ENCODE measurements around the gene GH1. TPM values are rescaled to one million over a fixed set of nuclear protein-coding genes. Genes with fewer than 3 reads are reported as not detected.
"Not testable (repeated sequence)": the region's sequence is repeated elsewhere in the genome, so short reads cannot be mapped to it uniquely, and the experiment has no call there.

GH1 gene
- total and polyA plus RNA-seq, 4 donors = 5.5 TPM; not detected in 3

DNA sequence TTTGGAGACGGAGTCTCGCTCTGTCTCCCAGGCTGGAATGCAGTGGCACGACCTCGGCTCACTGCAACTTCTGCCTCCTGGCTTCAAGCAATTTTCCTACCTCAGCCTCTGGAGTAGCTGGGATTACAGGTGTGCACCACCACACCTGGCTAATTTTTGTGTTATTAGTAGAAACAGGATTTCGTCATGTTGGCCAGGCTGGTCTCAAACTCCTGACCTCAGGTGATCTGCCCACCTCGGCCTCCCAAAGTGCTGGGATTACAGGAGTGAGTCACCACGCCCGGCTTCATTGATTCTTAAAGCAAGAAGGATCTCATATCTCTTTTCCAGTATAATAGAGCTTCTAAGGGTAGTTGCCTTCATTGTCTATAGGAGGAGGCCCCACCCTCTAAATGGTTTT lies 13.8 kb downstream of the GH1 start:
- H3K36me3 ChIP-seq (ENCODE audit: control insufficient read depth, insufficient read depth, low read length); H3K4me1 ChIP-seq (ENCODE audit: control insufficient read depth, insufficient read depth, low read length); DNase-seq (ENCODE audit: low read depth in 4 of 6, low spot score in 6 of 6); H3K9me3 ChIP-seq (ENCODE audit: control insufficient read depth, insufficient read depth, low read length); H3K27me3 ChIP-seq (ENCODE audit: control insufficient read depth, insufficient read depth, low read length); H3K27ac ChIP-seq (ENCODE audit: low read depth, low read length); H3K4me3 ChIP-seq (ENCODE audit: low read depth, low read length): not testable (repeated sequence)
- 100% methylated on average over 4 of the region's 8 CpGs for WGBS (ENCODE audit: insufficient coverage)

DNA sequence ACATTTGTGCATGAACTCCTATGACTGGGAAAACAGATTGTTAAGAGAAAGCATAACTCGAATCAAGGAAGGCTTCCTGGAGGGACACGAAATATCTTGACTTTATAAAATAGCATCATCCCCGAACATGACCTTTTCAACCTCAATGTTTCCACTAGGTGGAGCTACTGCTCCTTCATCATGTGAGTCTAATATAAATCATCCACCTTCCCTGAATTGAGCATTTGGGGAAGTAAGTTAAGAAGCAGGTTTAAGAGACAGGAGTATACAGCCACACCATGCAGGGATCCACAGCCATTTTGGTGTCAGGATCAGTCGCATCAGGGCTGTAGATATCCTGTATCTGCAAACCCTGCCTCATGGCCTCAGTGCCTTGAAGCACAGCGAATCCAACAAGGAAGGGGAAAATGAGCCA lies 14.8 kb downstream of the GH1 start:
- WGBS (ENCODE audit: insufficient coverage) = 55% methylated on average over 2 of the region's 5 CpGs
- DNase-seq (ENCODE audit: low read depth in 4 of 6, low spot score in 6 of 6); H3K27ac ChIP-seq (ENCODE audit: low read depth, low read length); H3K4me1 ChIP-seq (ENCODE audit: control insufficient read depth, insufficient read depth, low read length); H3K36me3 ChIP-seq (ENCODE audit: control insufficient read depth, insufficient read depth, low read length); H3K4me3 ChIP-seq (ENCODE audit: low read depth, low read length); H3K9me3 ChIP-seq (ENCODE audit: control insufficient read depth, insufficient read depth, low read length); H3K27me3 ChIP-seq (ENCODE audit: control insufficient read depth, insufficient read depth, low read length): not testable (repeated sequence)

DNA sequence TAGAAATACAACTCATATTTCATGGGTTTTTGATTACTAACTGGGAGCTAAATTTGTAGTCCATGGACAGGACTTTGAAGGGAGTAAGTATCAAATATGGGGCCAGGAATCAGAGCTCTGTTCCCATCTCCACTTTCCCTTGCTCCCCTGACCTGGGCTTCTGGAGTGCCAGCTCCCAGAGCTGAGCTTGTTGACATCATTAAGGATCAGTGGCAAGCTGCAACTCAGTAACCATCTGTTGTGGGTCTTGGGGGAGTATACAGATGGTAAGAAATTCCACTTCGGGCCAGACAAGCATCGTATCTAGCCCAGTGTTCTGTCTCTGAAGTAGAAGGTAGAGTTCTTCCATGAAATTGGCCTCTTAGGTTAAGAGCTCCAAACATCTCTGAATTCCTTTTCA lies 16.7 kb downstream of the GH1 start:
- H3K4me1 ChIP-seq (ENCODE audit: control insufficient read depth, insufficient read depth, low read length); H3K9me3 ChIP-seq (ENCODE audit: control insufficient read depth, insufficient read depth, low read length); H3K27ac ChIP-seq (ENCODE audit: low read depth, low read length); H3K36me3 ChIP-seq (ENCODE audit: control insufficient read depth, insufficient read depth, low read length); H3K4me3 ChIP-seq (ENCODE audit: low read depth, low read length); H3K27me3 ChIP-seq (ENCODE audit: control insufficient read depth, insufficient read depth, low read length): not testable (repeated sequence)
- DNase-seq (ENCODE audit: low read depth in 4 of 6, low spot score in 6 of 6) = peak in 1 of 6 donors; percentile 11
- 79% methylated on average over 2 of the region's 2 CpGs for WGBS (ENCODE audit: insufficient coverage)

DNA sequence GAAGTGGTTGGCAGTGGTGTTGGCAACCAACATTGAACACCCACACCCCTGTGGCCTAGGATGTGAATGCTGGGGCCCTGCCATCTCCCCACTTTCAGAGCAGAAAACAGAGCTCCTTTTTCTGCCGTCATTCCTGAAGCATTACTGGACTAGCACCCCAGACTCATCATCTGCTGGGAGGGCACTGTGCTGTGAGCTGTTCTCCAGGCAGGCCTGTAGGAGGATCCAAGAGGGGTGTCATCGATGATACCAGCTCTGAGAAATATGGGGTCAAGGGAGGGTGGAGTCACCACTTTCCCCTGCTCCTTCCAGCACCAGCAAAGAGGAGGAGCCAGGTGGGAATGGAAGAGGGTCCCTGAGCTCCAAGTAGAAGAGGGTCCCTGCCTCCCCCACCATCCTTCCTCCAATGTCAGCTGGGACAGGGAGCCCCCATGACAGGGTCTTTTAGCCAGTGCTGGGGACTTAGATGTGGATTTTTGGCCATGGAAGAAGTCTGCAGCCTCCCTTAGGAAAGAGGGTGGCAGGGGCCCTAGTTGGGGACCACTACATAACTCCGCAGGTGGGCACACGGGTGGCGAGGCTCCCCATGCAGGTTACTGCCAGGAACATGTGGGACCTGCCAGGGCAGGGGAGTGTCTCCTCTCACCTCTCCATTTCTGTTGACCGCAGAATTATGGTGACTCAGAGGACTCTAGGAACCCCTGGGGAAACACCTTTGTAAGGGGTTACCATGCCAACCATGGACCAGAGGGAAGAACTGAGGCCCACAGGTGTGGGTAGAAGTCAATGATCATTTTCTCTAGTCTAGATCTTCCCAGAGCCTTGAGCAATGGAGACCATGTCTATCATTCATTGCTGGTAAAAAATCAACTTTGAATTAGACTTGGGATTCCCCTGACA lies 19.5 kb downstream of the GH1 start:
- not testable (repeated sequence) for H3K4me1 ChIP-seq (ENCODE audit: control insufficient read depth, insufficient read depth, low read length); H3K9me3 ChIP-seq (ENCODE audit: control insufficient read depth, insufficient read depth, low read length); H3K27me3 ChIP-seq (ENCODE audit: control insufficient read depth, insufficient read depth, low read length); DNase-seq (ENCODE audit: low read depth in 4 of 6, low spot score in 6 of 6); H3K4me3 ChIP-seq (ENCODE audit: low read depth, low read length); H3K36me3 ChIP-seq (ENCODE audit: control insufficient read depth, insufficient read depth, low read length); H3K27ac ChIP-seq (ENCODE audit: low read depth, low read length)
- WGBS (ENCODE audit: insufficient coverage) = 89% methylated on average over 4 of the region's 6 CpGs

DNA sequence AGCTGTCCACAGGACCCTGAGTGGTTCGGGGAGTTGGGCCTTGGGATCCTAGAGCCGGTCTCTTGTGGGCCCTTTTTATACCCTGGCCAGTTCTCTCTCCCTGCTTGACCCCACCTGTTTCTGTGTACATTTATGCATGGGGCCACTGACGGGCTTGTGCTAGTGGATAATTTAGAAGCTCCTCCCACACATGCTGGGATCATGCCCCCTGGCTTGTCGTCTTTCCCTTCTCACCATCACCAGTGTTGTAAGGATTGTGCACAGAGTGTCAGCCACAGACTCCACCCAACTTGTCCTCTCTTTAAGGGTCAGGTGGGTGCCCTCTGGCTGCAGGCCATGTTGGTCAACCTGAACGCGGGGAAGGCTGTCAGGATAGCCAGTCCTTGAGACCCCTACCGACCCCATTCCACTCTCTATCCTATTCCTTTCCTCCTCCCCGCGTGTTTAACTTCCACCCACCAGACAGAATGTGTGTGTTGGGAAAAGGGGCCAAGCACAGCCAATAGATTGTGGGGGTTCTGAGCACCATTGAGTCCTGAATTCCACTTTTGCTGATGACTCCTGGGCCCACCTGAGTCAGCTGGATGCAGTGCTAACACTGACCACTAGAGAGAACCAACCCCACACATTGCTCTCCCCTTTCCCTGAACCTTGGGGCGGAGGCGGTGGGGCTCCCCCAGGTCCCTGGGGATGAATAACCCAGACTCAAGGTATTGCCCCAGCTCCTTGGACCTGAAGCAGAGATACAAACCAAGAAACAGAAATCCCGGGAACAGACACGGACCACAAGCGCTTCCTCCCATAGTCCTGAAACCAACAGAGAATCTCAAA lies 21.9 kb downstream of the GH1 start, which contains the start of gene CSH1:
TSS of gene CSH1 (minus strand) at position 51 of the 831 bp plus-strand sequence. CDS start 63 bp downstream, outside the sequence.
- DNase-seq (ENCODE audit: low read depth in 4 of 6, low spot score in 6 of 6); H3K36me3 ChIP-seq (ENCODE audit: control insufficient read depth, insufficient read depth, low read length); H3K9me3 ChIP-seq (ENCODE audit: control insufficient read depth, insufficient read depth, low read length); H3K27ac ChIP-seq (ENCODE audit: low read depth, low read length); H3K4me1 ChIP-seq (ENCODE audit: control insufficient read depth, insufficient read depth, low read length); H3K27me3 ChIP-seq (ENCODE audit: control insufficient read depth, insufficient read depth, low read length); H3K4me3 ChIP-seq (ENCODE audit: low read depth, low read length): not testable (repeated sequence)
- WGBS (ENCODE audit: insufficient coverage) = 80% methylated on average over 1 of the region's 14 CpGs

DNA sequence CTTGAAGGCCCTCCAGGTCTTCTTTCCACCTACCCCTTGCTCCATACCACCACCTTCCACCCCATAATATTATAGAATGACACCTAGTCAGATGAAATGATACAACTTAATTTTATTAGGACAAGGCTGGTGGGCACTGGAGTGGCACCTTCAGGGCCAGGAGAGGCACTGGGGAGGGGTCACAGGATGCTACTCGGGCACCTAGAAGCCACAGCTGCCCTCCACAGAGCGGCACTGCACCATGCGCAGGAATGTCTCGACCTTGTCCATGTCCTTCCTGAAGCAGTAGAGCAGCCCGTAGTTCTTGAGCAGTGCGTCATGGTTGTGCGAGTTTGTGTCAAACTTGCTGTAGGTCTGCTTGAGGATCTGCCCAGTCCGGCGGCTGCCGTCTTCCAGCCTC lies 23.8 kb downstream of the GH1 start:
- H3K27ac ChIP-seq (ENCODE audit: low read depth, low read length); H3K36me3 ChIP-seq (ENCODE audit: control insufficient read depth, insufficient read depth, low read length); H3K9me3 ChIP-seq (ENCODE audit: control insufficient read depth, insufficient read depth, low read length); H3K27me3 ChIP-seq (ENCODE audit: control insufficient read depth, insufficient read depth, low read length); DNase-seq (ENCODE audit: low read depth in 4 of 6, low spot score in 6 of 6); H3K4me3 ChIP-seq (ENCODE audit: low read depth, low read length); H3K4me1 ChIP-seq (ENCODE audit: control insufficient read depth, insufficient read depth, low read length): not testable (repeated sequence)
- 100% methylated on average over 1 of the region's 10 CpGs for WGBS (ENCODE audit: insufficient coverage)

DNA sequence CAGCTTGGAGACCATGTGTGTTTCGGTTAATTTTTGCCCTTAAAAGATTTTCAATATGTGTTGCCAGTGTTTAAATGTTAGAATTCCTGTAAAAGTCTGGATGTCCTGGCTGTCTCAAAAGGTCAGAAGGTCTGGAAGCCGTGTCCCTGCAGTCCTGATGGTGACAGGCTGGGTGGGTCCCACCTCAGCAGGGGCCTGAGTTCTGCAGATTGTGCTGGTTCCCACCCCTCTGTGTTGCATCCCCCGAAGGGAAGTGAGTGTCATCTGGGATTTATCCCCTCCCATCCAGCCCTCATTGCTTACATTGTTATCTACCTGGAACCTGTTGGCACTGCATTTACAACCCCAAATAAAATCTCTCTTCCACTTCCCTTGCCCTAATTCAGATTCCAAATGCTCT lies 24.6 kb downstream of the GH1 start:
- H3K4me3 ChIP-seq (ENCODE audit: low read depth, low read length); H3K36me3 ChIP-seq (ENCODE audit: control insufficient read depth, insufficient read depth, low read length); H3K4me1 ChIP-seq (ENCODE audit: control insufficient read depth, insufficient read depth, low read length); DNase-seq (ENCODE audit: low read depth in 4 of 6, low spot score in 6 of 6); H3K27ac ChIP-seq (ENCODE audit: low read depth, low read length); H3K9me3 ChIP-seq (ENCODE audit: control insufficient read depth, insufficient read depth, low read length); H3K27me3 ChIP-seq (ENCODE audit: control insufficient read depth, insufficient read depth, low read length): not testable (repeated sequence)
- 69% methylated on average over 2 of the region's 3 CpGs for WGBS (ENCODE audit: insufficient coverage)

DNA sequence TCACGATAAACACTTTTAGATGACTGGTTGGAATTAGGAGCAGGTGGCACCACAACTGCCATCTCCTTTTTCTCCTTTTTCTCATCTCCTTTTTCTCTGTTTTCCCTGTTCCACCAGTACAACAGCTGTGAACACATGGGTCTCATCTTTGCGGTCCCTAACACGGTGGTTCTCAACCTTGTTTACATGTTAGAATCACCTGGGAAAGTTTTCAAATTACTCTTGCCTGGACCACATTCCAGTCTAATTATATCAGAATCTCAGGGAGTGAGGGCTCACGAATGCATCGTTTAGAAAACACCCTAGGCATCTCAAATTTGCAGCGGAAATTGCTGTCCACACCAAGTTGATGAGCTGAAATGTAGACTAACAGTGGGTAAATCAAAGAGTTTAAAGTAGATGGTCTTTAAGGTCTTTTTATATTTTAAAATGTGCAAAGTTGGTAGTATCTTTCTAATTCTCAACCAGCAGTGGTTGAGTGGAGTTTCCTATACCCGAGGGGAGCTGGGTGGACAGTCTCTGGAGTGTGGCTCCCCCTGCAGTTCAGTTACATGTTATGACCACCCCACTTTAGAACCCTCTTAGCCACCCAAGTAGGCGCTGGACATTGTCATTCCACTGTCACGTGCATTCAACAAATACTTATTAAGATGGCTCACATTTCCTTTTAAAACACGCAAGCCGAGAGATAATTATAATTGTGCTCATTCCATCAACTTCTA lies 26.2 kb downstream of the GH1 start:
- not testable (repeated sequence) for H3K27me3 ChIP-seq (ENCODE audit: control insufficient read depth, insufficient read depth, low read length); DNase-seq (ENCODE audit: low read depth in 4 of 6, low spot score in 6 of 6); H3K36me3 ChIP-seq (ENCODE audit: control insufficient read depth, insufficient read depth, low read length); H3K9me3 ChIP-seq (ENCODE audit: control insufficient read depth, insufficient read depth, low read length); H3K27ac ChIP-seq (ENCODE audit: low read depth, low read length); H3K4me1 ChIP-seq (ENCODE audit: control insufficient read depth, insufficient read depth, low read length); H3K4me3 ChIP-seq (ENCODE audit: low read depth, low read length)
- WGBS (ENCODE audit: insufficient coverage) = no CpG with 5 or more reads among the region's 11 CpGs

DNA sequence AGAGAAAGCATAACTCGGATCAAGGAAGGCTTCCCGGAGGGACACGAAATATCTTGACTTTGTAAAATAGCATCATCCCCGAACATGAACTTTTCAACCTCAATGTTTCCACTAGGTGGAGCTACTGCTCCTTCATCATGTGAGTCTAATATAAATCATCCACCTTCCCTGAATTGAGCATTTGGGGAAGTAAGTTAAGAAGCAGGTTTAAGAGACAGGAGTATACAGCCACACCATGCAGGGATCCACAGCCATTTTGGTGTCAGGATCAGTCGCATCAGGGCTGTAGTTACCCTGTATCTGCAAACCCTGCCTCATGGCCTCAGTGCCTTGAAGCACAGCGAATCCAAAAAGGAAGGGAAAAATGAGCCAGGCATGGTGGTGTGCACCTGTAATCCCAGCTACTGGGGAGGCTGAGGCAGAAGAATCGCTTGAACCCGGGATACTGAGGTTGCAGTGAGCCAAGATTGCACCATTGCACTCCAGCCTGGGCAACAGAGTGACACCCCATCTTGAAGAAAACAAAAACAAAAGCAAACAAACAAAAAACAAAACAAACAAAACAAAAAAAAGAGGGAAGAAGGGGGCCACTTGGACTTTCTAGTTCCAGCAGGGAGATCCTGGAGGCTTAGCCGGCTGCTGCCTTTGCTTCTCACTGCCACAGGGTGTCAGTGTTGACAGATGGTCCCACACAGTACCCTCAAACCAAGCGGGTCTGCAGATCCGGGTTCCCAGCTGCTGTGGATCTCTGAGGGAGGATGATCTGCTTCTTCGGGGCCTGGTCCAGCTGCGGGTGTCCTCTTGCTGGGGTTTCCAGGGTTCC lies 29.4 kb downstream of the GH1 start:
- H3K27me3 ChIP-seq (ENCODE audit: control insufficient read depth, insufficient read depth, low read length); H3K4me1 ChIP-seq (ENCODE audit: control insufficient read depth, insufficient read depth, low read length); H3K36me3 ChIP-seq (ENCODE audit: control insufficient read depth, insufficient read depth, low read length); H3K4me3 ChIP-seq (ENCODE audit: low read depth, low read length); H3K27ac ChIP-seq (ENCODE audit: low read depth, low read length); H3K9me3 ChIP-seq (ENCODE audit: control insufficient read depth, insufficient read depth, low read length): not testable (repeated sequence)
- 35% methylated on average over 2 of the region's 13 CpGs for WGBS (ENCODE audit: insufficient coverage)
- DNase-seq (ENCODE audit: low read depth in 4 of 6, low spot score in 6 of 6) = peak in 2 of 6 donors; percentile 47 to 84

Data from spinal cord (tissue), 10 donors.